Measurements from ENCODE around the gene MRFAP1. TPM values are rescaled to one million over a fixed set of nuclear protein-coding genes. Genes with fewer than 3 reads are reported as not detected.

Gene MRFAP1
- total RNA-seq, 1 experiment from 2014 or later, result 313 TPM

GRCh38 chr4:6676722-6677558, 36.5 kb downstream of the MRFAP1 start:
- no peaks in the 10 kb centered on the region for H3K27me3 ChIP-seq

GRCh38 chr4:6680372-6681034, 40.0 kb downstream of the MRFAP1 start:
- H3K27ac ChIP-seq, result no peak overlapping the region
- H3K36me3 ChIP-seq, result peaks cover 11% of the 10 kb centered on the region
- H3K4me1 ChIP-seq, result no peaks in the 10 kb centered on the region
- H3K4me3 ChIP-seq, result no peak overlapping the region
- H3K27me3 ChIP-seq, result no peaks in the 10 kb centered on the region
- no peak for DNase-seq
- no peaks in the 10 kb centered on the region for H3K9me3 ChIP-seq (replicated peaks)

More at GRCh38 chr4:6676722-6677558, 36.5 kb downstream of the MRFAP1 start:
- no peak for DNase-seq
- no peaks in the 10 kb centered on the region for H3K9me3 ChIP-seq (replicated peaks)
- no peak overlapping the region for H3K27ac ChIP-seq
- no peak overlapping the region for H3K4me3 ChIP-seq
- H3K36me3 ChIP-seq, result peaks cover 12% of the 10 kb centered on the region
- peaks cover 3% of the 10 kb centered on the region; the same call in 1 of the 2 replicates for H3K4me1 ChIP-seq

GRCh38 chr4:6681191-6681590, 40.7 kb downstream of the MRFAP1 start:
- Histone ChIP-seq H3K9me3 (replicated peaks) (no peaks in the 10 kb centered on the region), H3K27ac (no peak overlapping the region), H3K36me3 (peaks cover 6% of the 10 kb centered on the region; the same call in 1 of the 2 replicates), H3K4me1 (no peaks in the 10 kb centered on the region), H3K27me3 (no peaks in the 10 kb centered on the region), H3K4me3 (no peak overlapping the region)
- DNase-seq, result no peak

GRCh38 chr4:6682862-6683590, 42.5 kb downstream of the MRFAP1 start:
- H3K4me3 ChIP-seq, result no peak overlapping the region
- DNase-seq, result no peak
- no peaks in the 10 kb centered on the region; the same call in 1 of the 2 replicates for H3K4me1 ChIP-seq
- no peak overlapping the region for H3K27ac ChIP-seq
- H3K9me3 ChIP-seq (replicated peaks), result no peaks in the 10 kb centered on the region
- no peaks in the 10 kb centered on the region for H3K36me3 ChIP-seq
- H3K27me3 ChIP-seq, result no peaks in the 10 kb centered on the region

GRCh38 chr4:6684656-6685055, 44.2 kb downstream of the MRFAP1 start:
- H3K9me3 ChIP-seq (replicated peaks), result no peaks in the 10 kb centered on the region
- DNase-seq, result no peak
- H3K27me3 ChIP-seq, result no peaks in the 10 kb centered on the region
- H3K27ac ChIP-seq, result no peak overlapping the region
- H3K4me3 ChIP-seq, result no peak overlapping the region
- H3K4me1 ChIP-seq, result peaks cover 13% of the 10 kb centered on the region
- no peaks in the 10 kb centered on the region for H3K36me3 ChIP-seq

- DNase-seq, result no peak
- H3K4me3 ChIP-seq, result no peak overlapping the region
Measured at GRCh38 chr4:6686104-6686787, 45.8 kb downstream of the MRFAP1 start.

GRCh38 chr4:6687947-6688878, 47.7 kb downstream of the MRFAP1 start:
- no peaks in the 10 kb centered on the region for H3K27me3 ChIP-seq
- no peaks in the 10 kb centered on the region for H3K9me3 ChIP-seq (replicated peaks)
- peak overlapping the region; percentile 29 for H3K4me3 ChIP-seq
- peak in 1 of 2 experiments; percentile 32 for DNase-seq
- H3K27ac ChIP-seq, result peak overlapping the region; percentile 75
- no peaks in the 10 kb centered on the region for H3K36me3 ChIP-seq
- peaks cover 31% of the 10 kb centered on the region for H3K4me1 ChIP-seq

More at GRCh38 chr4:6686104-6686787, 45.8 kb downstream of the MRFAP1 start:
- Histone ChIP-seq H3K36me3 (no peaks in the 10 kb centered on the region), H3K27ac (no peak overlapping the region), H3K27me3 (no peaks in the 10 kb centered on the region), H3K4me1 (peaks cover 19% of the 10 kb centered on the region), H3K9me3 (replicated peaks) (no peaks in the 10 kb centered on the region)

- Histone ChIP-seq H3K27ac (peak overlapping the region; percentile 75), H3K4me3 (peak overlapping the region; percentile 29), H3K9me3 (replicated peaks) (no peaks in the 10 kb centered on the region), H3K4me1 (peaks cover 34% of the 10 kb centered on the region), H3K27me3 (no peaks in the 10 kb centered on the region), H3K36me3 (no peaks in the 10 kb centered on the region)
- DNase-seq, result peak; percentile 95 to 96
Measured at GRCh38 chr4:6688879-6689505, 48.5 kb downstream of the MRFAP1 start.

- peaks cover 34% of the 10 kb centered on the region for H3K4me1 ChIP-seq
- H3K9me3 ChIP-seq (replicated peaks), result no peaks in the 10 kb centered on the region
- H3K27me3 ChIP-seq, result no peaks in the 10 kb centered on the region
- peak overlapping the region; percentile 29; the same call in 1 of the 2 replicates for H3K4me3 ChIP-seq
- H3K36me3 ChIP-seq, result no peaks in the 10 kb centered on the region
- no peak for DNase-seq
- peak overlapping the region; percentile 75 for H3K27ac ChIP-seq
Measured at GRCh38 chr4:6689506-6689960, 49.0 kb downstream of the MRFAP1 start.

Other genes with a start within 250 kb of the MRFAP1 start
- gene PPP2R2C, start 168.1 kb upstream of the MRFAP1 start, total RNA-seq (2014; rRNA removed; shearing (Covaris generic)), result not detected in 2 replicates
- 8.9 and 9.1 TPM in 2 replicates for gene MAN2B2, start 65.5 kb upstream of the MRFAP1 start, total RNA-seq (2014; rRNA removed; shearing (Covaris generic))
- gene S100P, start 53.2 kb downstream of the MRFAP1 start, total RNA-seq (2014; rRNA removed; shearing (Covaris generic)), result 0.13 and 0.18 TPM in 2 replicates
- 88.4 and 88.7 TPM in 2 replicates for gene MRFAP1L1, start 69.2 kb downstream of the MRFAP1 start, total RNA-seq (2014; rRNA removed; shearing (Covaris generic))
- gene BLOC1S4, start 75.5 kb downstream of the MRFAP1 start, total RNA-seq (2014; rRNA removed; shearing (Covaris generic)), result 17.2 and 18.2 TPM in 2 replicates
- gene KIAA0232, start 142.0 kb downstream of the MRFAP1 start, total RNA-seq (2014; rRNA removed; shearing (Covaris generic)), result 23.9 and 28.7 TPM in 2 replicates

Measured in SJCRH30 (cell line).